ENCODE data around the gene TMOD2. TPM values are rescaled to one million over a fixed set of nuclear protein-coding genes. Genes with fewer than 3 reads are reported as not detected.

The TMOD2 gene
- polyA plus RNA-seq, 1 donor (not counting 4 experiments of a cell fraction or from before 2014, with no cell fraction given): 5.2 TPM

GRCh38 chr15:51849860-51850259, 98.5 kb downstream of the TMOD2 start:
- H3K79me2 ChIP-seq (ENCODE audit: control insufficient read depth, insufficient read depth, low read length): peaks cover 98% of the 10 kb centered on the region
- dilution Hi-C loops (cut with MboI; ENCODE audit: extremely low pct_ligation_motif_present, low sequenced_read_pairs): no loop called here
- H4K20me1 ChIP-seq (ENCODE audit: control insufficient read depth, extremely low read depth, insufficient read depth, low read length): peaks cover 35% of the 10 kb centered on the region
- no peak overlapping the region for H3K27ac ChIP-seq (ENCODE audit: control insufficient read depth, insufficient read depth, low read length)
- H3K9me1 ChIP-seq (ENCODE audit: control insufficient read depth, extremely low read depth, insufficient read depth, low read length): peaks cover 2% of the 10 kb centered on the region
- H3K4me2 ChIP-seq (ENCODE audit: control insufficient read depth, extremely low read depth, insufficient read depth, low read depth, low read length): no peak overlapping the region
- no peaks in the 10 kb centered on the region for H3K9me3 ChIP-seq (ENCODE audit: control insufficient read depth, low read depth, low read length)
- DNase-seq (ENCODE audit: low read depth, low spot score): no peak
- TF ChIP-seq EZH2 (IDR thresholded peaks at IDR 0.05; ENCODE audit: low read length): no peak
- no peak for TF ChIP-seq CTCF (optimal IDR thresholded peaks at IDR 0.05 in 1 of 3, IDR thresholded peaks at IDR 0.05 in 1 of 3, conservative IDR thresholded peaks at IDR 0.05 in 1 of 3; ENCODE audit: extremely low read depth in 1 of 3, insufficient read depth in 2 of 3, low read length in 3 of 3)
- H3K4me3 ChIP-seq (ENCODE audit: control insufficient read depth in 2 of 3, extremely low read depth in 1 of 3, insufficient read depth in 2 of 3, low read depth in 1 of 3, low read length in 3 of 3): no peak overlapping the region
- H2AFZ ChIP-seq (ENCODE audit: control insufficient read depth, low read length): no peak overlapping the region
- peaks cover 42% of the 10 kb centered on the region for H3K4me1 ChIP-seq (ENCODE audit: control insufficient read depth, extremely low read depth, insufficient read depth, low read length)
- no peak for FAIRE-seq
- H3K27me3 ChIP-seq (ENCODE audit: control insufficient read depth, extremely low read depth, insufficient read depth, low read length): no peaks in the 10 kb centered on the region
- H3K9ac ChIP-seq (ENCODE audit: control insufficient read depth, extremely low read depth, insufficient read depth, low read length): no peak overlapping the region
- H3K36me3 ChIP-seq (ENCODE audit: control insufficient read depth in 2 of 2, extremely low read depth in 1 of 2, insufficient read depth in 2 of 2, low read length in 2 of 2): peaks cover 5 to 15% of the 10 kb centered on the region in 2 experiments

GRCh38 chr15:51853998-51854397, 102.6 kb downstream of the TMOD2 start:
- FAIRE-seq: no peak
- TF ChIP-seq EZH2 (IDR thresholded peaks at IDR 0.05; ENCODE audit: low read length) (no peak), CTCF (optimal IDR thresholded peaks at IDR 0.05 in 1 of 3, IDR thresholded peaks at IDR 0.05 in 1 of 3, conservative IDR thresholded peaks at IDR 0.05 in 1 of 3; ENCODE audit: extremely low read depth in 1 of 3, insufficient read depth in 2 of 3, low read length in 3 of 3) (no peak)

More at GRCh38 chr15:51853998-51854397, 102.6 kb downstream of the TMOD2 start:
- Histone ChIP-seq H4K20me1 (ENCODE audit: control insufficient read depth, extremely low read depth, insufficient read depth, low read length) (peaks cover 29% of the 10 kb centered on the region), H3K4me2 (ENCODE audit: control insufficient read depth, extremely low read depth, insufficient read depth, low read depth, low read length) (no peak overlapping the region), H3K9me1 (ENCODE audit: control insufficient read depth, extremely low read depth, insufficient read depth, low read length) (peaks cover 2% of the 10 kb centered on the region), H3K4me3 (ENCODE audit: control insufficient read depth in 2 of 3, extremely low read depth in 1 of 3, insufficient read depth in 2 of 3, low read depth in 1 of 3, low read length in 3 of 3) (no peak overlapping the region), H3K27ac (ENCODE audit: control insufficient read depth, insufficient read depth, low read length) (no peak overlapping the region), H3K79me2 (ENCODE audit: control insufficient read depth, insufficient read depth, low read length) (peaks cover 99% of the 10 kb centered on the region), H3K9me3 (ENCODE audit: control insufficient read depth, low read depth, low read length) (no peaks in the 10 kb centered on the region), H3K4me1 (ENCODE audit: control insufficient read depth, extremely low read depth, insufficient read depth, low read length) (peaks cover 18% of the 10 kb centered on the region), H3K9ac (ENCODE audit: control insufficient read depth, extremely low read depth, insufficient read depth, low read length) (no peak overlapping the region), H2AFZ (ENCODE audit: control insufficient read depth, low read length) (no peak overlapping the region), H3K27me3 (ENCODE audit: control insufficient read depth, extremely low read depth, insufficient read depth, low read length) (no peaks in the 10 kb centered on the region), H3K36me3 (ENCODE audit: control insufficient read depth in 2 of 2, extremely low read depth in 1 of 2, insufficient read depth in 2 of 2, low read length in 2 of 2) (peaks cover 3 to 6% of the 10 kb centered on the region in 2 experiments)
- DNase-seq (ENCODE audit: low read depth, low spot score): no peak
- dilution Hi-C loops (cut with MboI; ENCODE audit: extremely low pct_ligation_motif_present, low sequenced_read_pairs): no loop called here
